GM23338 (cell line): Measurements from ENCODE around the gene GRIA1. TPM values are rescaled to one million over a fixed set of nuclear protein-coding genes. Genes with fewer than 3 reads are reported as not detected.

ENCODE experiments used
- ATAC-seq: fragments of 200-7000 bp; cut with Tn5 transposase; 3 replicates; pipeline ENCODE4 v1.9.1; 2020
- DNase-seq: peaks from one replicate; pipeline ENCODE4 v3.0.0-alpha.2; 2015; ENCODE audit warnings: low spot score
- H2AFZ ChIP-seq: fragments of 200-600 bp; sonication (generic); 2 replicates; pipeline ENCODE4 v1.8.0; 2016; ENCODE audit warnings: antibody characterized with exemption, mild to moderate bottlenecking, moderate library complexity
- H3F3A ChIP-seq: fragments of 200-600 bp; sonication (generic); replicated peaks from 2 replicates; pipeline ENCODE4 v1.8.0; 2017; ENCODE audit warnings: antibody characterized with exemption, mixed run types, low read depth
- H3K27ac ChIP-seq: fragments of 200-600 bp; sonication (generic); 2 replicates; pipeline ENCODE4 v1.6.1; 2016; ENCODE audit warnings: low read depth
- H3K27me3 ChIP-seq: fragments of 200-600 bp; sonication (generic); 2 replicates; pipeline ENCODE4 v1.8.0; 2016; ENCODE audit warnings: mild to moderate bottlenecking, mixed run types, moderate library complexity; ENCODE audit not compliant: insufficient read depth
- H3K36me3 ChIP-seq: fragments of 200-600 bp; sonication (generic); 2 replicates; pipeline ENCODE4 v1.8.0; 2016; ENCODE audit warnings: mild to moderate bottlenecking; ENCODE audit not compliant: insufficient read depth
- H3K4me1 ChIP-seq: fragments of 200-600 bp; sonication (generic); 2 replicates; pipeline ENCODE4 v1.8.0; 2016; ENCODE audit warnings: mild to moderate bottlenecking, moderate library complexity; ENCODE audit not compliant: insufficient read depth
- H3K4me2 ChIP-seq: fragments of 200-600 bp; sonication (generic); 2 replicates; pipeline ENCODE4 v1.7.1; 2017; ENCODE audit warnings: mixed run types
- H3K4me3 ChIP-seq: fragments of 200-600 bp; sonication (generic); 2 replicates; pipeline ENCODE4 v1.6.1; 2016; ENCODE audit warnings: mixed run types
- H3K79me2 ChIP-seq: fragments of 200-600 bp; sonication (generic); replicated peaks from 2 replicates; pipeline ENCODE4 v1.8.0; 2017; ENCODE audit warnings: mild to moderate bottlenecking; ENCODE audit not compliant: insufficient read depth
- H3K9me2 ChIP-seq: fragments of 200-600 bp; sonication (generic); 2 replicates; pipeline ENCODE4 v1.8.0; 2017; ENCODE audit not compliant: insufficient read depth
- H4K20me1 ChIP-seq: fragments of 200-600 bp; sonication (generic); replicated peaks from 2 replicates; pipeline ENCODE4 v1.8.0; 2017; ENCODE audit warnings: mild to moderate bottlenecking; ENCODE audit not compliant: insufficient read depth
- H3K27ac Mint-ChIP-seq: 2 replicates; pipeline ENCODE4 v1.8.0; 2020; ENCODE audit warnings: inconsistent platforms, mild to moderate bottlenecking, moderate library complexity, mixed read lengths
- H3K27me3 Mint-ChIP-seq: 3 replicates; pipeline ENCODE4 v1.8.0; 2022; ENCODE audit warnings: low read depth, mild to moderate bottlenecking, moderate library complexity, mixed read lengths, inconsistent platforms; ENCODE audit not compliant: insufficient read depth, poor library complexity
- H3K36me3 Mint-ChIP-seq: 3 replicates; pipeline ENCODE4 v1.8.0; 2021; ENCODE audit warnings: low read depth, mild to moderate bottlenecking, inconsistent platforms, moderate library complexity, mixed read lengths
- H3K4me1 Mint-ChIP-seq: 3 replicates; pipeline ENCODE4 v1.8.0; 2020; ENCODE audit warnings: mild to moderate bottlenecking, inconsistent platforms, mixed read lengths
- H3K4me3 Mint-ChIP-seq: 3 replicates; pipeline ENCODE4 v1.8.0; 2021; ENCODE audit warnings: moderate library complexity, mild to moderate bottlenecking, inconsistent platforms, mixed read lengths
- H3K9me3 Mint-ChIP-seq: 3 replicates; pipeline ENCODE4 v1.8.0; 2020; ENCODE audit warnings: moderate library complexity, mild to moderate bottlenecking, inconsistent platforms, mixed read lengths
- CREB1 ChIP-seq: fragments of 250-450 bp; sonication (Bioruptor Pico); IDR thresholded peaks from 2 replicates; pipeline ENCODE4 v1.5.0; 2020; ENCODE audit warnings: low read depth, mild to moderate bottlenecking, moderate library complexity
- EZH2 ChIP-seq: fragments of 200-600 bp; sonication (generic); IDR thresholded peaks from one replicate; pipeline ENCODE4 v1.8.0; 2017; ENCODE audit warnings: antibody characterized with exemption, mild to moderate bottlenecking, low read depth; ENCODE audit not compliant: unreplicated experiment
- EZH2phosphoT487 ChIP-seq: fragments of 200-600 bp; sonication (generic); IDR thresholded peaks from one replicate; pipeline ENCODE4 v1.8.1; 2018; ENCODE audit warnings: antibody characterized with exemption; ENCODE audit not compliant: unreplicated experiment
- JUNB ChIP-seq: IDR thresholded peaks from one replicate; pipeline ENCODE4 v1.6.1; 2016; ENCODE audit warnings: antibody characterized with exemption; ENCODE audit not compliant: unreplicated experiment
- NANOG ChIP-seq: IDR thresholded peaks from 2 replicates; pipeline ENCODE4 v1.6.1; 2016; ENCODE audit warnings: antibody characterized with exemption, borderline replicate concordance
- POLR2AphosphoS5 ChIP-seq: IDR thresholded peaks from 2 replicates; pipeline ENCODE4 v1.6.1; 2016; ENCODE audit warnings: antibody characterized with exemption, low read depth
- STAT1 ChIP-seq: IDR thresholded peaks from one replicate; pipeline ENCODE4 v1.6.1; 2016; ENCODE audit warnings: antibody characterized with exemption; ENCODE audit not compliant: unreplicated experiment
- ZNF114 ChIP-seq: fragments of 250-450 bp; sonication (Bioruptor Pico); IDR thresholded peaks from 2 replicates; pipeline ENCODE4 v1.5.0; 2020; ENCODE audit warnings: mild to moderate bottlenecking, moderate library complexity
- ZNF331 ChIP-seq: fragments of 250-450 bp; sonication (Bioruptor Pico); IDR thresholded peaks from 2 replicates; pipeline ENCODE4 v1.5.0; 2020; ENCODE audit warnings: low read depth, mild to moderate bottlenecking, moderate library complexity
- polyA plus RNA-seq: library from polyadenylated mRNA; unstranded; fragments of >200 nt; fragmentation: Nextera tagmentation; extraction: Ambion mirVana; gene quantifications from 2 replicates; pipeline ENCODE4 v1.2.1, GENCODE V29; 2016
- total RNA-seq: library from RNA; depleted of rRNA; stranded (reverse); fragments of >200 nt; shearing (Covaris generic); gene quantifications from 2 replicates; pipeline ENCODE4 v1.2.3, GENCODE V29; 2014
- TF ChIP-seq, protein P1 (sequence below): fragments of 250-450 bp; sonication (Bioruptor Pico); IDR thresholded peaks from 2 replicates; pipeline ENCODE4 v1.5.0; 2020; ENCODE audit warnings: mild to moderate bottlenecking, moderate library complexity
- TF ChIP-seq, protein P2 (sequence below): IDR thresholded peaks from 2 replicates; pipeline ENCODE4 v1.6.1; 2016; ENCODE audit warnings: antibody characterized with exemption
- TF ChIP-seq, protein P3 (sequence below): IDR thresholded peaks from one replicate; pipeline ENCODE4 v1.6.1; 2018; ENCODE audit warnings: antibody characterized with exemption; ENCODE audit not compliant: unreplicated experiment
- TF ChIP-seq, protein P4 (sequence below), 2 experiments: fragments of 200-600 bp in 1 of 2; sonication (generic) in 1 of 2; conservative IDR thresholded peaks; 2 replicates each; pipeline versions ENCODE4 v1.5.1 to v1.6.1; 2016 to 2017; ENCODE audit warnings: antibody characterized with exemption in 2 of 2, low read depth in 2 of 2, mild to moderate bottlenecking in 2 of 2, moderate library complexity in 1 of 2

Gene GRIA1
- total and polyA plus RNA-seq, 2 experiments from 2014 or later, result 1.0 to 1.7 TPM

DNA sequence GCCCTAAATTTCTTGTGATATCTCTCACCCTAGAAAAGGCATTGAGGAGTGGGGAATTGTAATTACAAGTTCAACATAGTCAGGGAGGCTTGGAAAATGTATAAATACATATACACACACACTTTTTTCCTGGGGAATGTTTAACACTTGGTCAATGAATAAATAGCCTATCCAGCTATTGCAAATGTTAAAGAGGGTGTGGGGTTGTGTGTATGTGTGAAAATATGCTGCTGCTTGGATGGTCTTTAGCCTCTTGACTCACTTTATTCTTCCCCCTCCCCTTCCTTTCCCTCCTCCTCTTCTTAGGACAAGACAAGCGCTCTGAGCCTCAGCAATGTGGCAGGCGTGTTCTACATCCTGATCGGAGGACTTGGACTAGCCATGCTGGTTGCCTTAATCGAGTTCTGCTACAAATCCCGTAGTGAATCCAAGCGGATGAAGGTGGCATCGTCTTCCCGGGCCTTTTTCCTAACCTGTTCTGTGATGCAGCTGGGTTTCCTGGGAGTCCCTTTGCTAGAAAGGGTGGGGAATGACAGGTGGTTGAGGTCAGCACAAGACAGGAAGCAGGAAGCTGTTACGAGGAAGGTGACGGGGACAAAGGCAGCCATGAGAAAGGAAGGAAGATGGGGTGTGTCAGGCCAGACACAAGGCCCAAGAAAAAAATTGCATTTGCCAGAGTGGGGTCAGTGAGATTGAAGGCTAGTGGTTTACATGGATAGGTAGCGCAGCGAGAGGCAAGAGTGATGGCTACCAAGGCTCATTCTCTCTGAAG lies 311.8 kb downstream of the GRIA1 start (continued):
- TF ChIP-seq, protein P1, sequence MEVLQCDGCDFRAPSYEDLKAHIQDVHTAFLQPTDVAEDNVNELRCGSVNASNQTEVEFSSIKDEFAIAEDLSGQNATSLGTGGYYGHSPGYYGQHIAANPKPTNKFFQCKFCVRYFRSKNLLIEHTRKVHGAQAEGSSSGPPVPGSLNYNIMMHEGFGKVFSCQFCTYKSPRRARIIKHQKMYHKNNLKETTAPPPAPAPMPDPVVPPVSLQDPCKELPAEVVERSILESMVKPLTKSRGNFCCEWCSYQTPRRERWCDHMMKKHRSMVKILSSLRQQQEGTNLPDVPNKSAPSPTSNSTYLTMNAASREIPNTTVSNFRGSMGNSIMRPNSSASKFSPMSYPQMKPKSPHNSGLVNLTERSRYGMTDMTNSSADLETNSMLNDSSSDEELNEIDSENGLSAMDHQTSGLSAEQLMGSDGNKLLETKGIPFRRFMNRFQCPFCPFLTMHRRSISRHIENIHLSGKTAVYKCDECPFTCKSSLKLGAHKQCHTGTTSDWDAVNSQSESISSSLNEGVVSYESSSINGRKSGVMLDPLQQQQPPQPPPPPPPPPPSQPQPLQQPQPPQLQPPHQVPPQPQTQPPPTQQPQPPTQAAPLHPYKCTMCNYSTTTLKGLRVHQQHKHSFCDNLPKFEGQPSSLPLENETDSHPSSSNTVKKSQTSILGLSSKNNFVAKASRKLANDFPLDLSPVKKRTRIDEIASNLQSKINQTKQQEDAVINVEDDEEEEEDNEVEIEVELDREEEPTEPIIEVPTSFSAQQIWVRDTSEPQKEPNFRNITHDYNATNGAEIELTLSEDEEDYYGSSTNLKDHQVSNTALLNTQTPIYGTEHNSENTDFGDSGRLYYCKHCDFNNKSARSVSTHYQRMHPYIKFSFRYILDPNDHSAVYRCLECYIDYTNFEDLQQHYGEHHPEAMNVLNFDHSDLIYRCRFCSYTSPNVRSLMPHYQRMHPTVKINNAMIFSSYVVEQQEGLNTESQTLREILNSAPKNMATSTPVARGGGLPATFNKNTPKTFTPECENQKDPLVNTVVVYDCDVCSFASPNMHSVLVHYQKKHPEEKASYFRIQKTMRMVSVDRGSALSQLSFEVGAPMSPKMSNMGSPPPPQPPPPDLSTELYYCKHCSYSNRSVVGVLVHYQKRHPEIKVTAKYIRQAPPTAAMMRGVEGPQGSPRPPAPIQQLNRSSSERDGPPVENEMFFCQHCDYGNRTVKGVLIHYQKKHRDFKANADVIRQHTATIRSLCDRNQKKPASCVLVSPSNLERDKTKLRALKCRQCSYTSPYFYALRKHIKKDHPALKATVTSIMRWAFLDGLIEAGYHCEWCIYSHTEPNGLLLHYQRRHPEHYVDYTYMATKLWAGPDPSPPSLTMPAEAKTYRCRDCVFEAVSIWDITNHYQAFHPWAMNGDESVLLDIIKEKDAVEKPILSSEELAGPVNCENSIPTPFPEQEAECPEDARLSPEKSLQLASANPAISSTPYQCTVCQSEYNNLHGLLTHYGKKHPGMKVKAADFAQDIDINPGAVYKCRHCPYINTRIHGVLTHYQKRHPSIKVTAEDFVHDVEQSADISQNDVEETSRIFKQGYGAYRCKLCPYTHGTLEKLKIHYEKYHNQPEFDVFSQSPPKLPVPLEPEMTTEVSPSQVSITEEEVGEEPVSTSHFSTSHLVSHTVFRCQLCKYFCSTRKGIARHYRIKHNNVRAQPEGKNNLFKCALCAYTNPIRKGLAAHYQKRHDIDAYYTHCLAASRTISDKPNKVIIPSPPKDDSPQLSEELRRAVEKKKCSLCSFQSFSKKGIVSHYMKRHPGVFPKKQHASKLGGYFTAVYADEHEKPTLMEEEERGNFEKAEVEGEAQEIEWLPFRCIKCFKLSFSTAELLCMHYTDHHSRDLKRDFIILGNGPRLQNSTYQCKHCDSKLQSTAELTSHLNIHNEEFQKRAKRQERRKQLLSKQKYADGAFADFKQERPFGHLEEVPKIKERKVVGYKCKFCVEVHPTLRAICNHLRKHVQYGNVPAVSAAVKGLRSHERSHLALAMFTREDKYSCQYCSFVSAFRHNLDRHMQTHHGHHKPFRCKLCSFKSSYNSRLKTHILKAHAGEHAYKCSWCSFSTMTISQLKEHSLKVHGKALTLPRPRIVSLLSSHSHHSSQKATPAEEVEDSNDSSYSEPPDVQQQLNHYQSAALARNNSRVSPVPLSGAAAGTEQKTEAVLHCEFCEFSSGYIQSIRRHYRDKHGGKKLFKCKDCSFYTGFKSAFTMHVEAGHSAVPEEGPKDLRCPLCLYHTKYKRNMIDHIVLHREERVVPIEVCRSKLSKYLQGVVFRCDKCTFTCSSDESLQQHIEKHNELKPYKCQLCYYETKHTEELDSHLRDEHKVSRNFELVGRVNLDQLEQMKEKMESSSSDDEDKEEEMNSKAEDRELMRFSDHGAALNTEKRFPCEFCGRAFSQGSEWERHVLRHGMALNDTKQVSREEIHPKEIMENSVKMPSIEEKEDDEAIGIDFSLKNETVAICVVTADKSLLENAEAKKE, result no peak
- TF ChIP-seq JUNB, result no peak
- TF ChIP-seq, protein P2, sequence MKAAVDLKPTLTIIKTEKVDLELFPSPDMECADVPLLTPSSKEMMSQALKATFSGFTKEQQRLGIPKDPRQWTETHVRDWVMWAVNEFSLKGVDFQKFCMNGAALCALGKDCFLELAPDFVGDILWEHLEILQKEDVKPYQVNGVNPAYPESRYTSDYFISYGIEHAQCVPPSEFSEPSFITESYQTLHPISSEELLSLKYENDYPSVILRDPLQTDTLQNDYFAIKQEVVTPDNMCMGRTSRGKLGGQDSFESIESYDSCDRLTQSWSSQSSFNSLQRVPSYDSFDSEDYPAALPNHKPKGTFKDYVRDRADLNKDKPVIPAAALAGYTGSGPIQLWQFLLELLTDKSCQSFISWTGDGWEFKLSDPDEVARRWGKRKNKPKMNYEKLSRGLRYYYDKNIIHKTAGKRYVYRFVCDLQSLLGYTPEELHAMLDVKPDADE, result no peak
- TF ChIP-seq CREB1, result no peak
- no peak for TF ChIP-seq ZNF114 (CRISPR knock-in tag)

DNA sequence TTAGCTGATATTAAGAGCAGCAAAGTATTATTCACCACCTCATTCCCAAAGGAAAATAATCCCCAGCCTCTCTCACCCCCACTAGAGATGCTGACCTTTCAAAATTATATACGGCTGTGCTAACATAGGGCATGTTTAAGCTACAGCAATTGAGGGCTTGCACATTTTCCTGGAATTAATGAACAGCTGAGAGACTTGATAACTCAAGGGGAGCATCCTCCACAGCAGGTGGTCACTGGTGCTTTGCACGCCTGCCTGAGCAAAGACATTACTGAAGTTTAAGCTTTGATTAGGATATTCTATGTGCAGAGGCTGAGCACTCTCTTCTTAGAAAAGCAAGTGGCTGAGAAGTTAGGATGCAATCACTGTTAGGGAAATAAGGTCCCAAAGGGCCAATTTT lies 317.3 kb downstream of the GRIA1 start:
- Histone ChIP-seq H4K20me1 (no peaks in the 10 kb centered on the region), H3K4me1 (no peaks in the 10 kb centered on the region), H3F3A (no peaks in the 10 kb centered on the region), H3K9me2 (peaks cover 32% of the 10 kb centered on the region), H3K79me2 (no peaks in the 10 kb centered on the region), H3K4me3 (no peak overlapping the region), H3K36me3 (no peaks in the 10 kb centered on the region), H3K27me3 (no peaks in the 10 kb centered on the region), H2AFZ (no peak overlapping the region), H3K4me2 (no peak overlapping the region), H3K27ac (no peak overlapping the region)
- ATAC-seq (no peak), DNase-seq (no peak)
- Mint-ChIP-seq H3K4me1 (no peaks in the 10 kb centered on the region), H3K36me3 (no peaks in the 10 kb centered on the region), H3K4me3 (no peak overlapping the region), H3K27me3 (peaks cover 4% of the 10 kb centered on the region), H3K27ac (no peak overlapping the region), H3K9me3 (no peaks in the 10 kb centered on the region)
- TF ChIP-seq STAT1 (no peak), ZNF331 (CRISPR knock-in tag) (no peak), POLR2AphosphoS5 (no peak), EZH2 (no peak), EZH2phosphoT487 (no peak), JUNB (no peak), ZNF114 (CRISPR knock-in tag) (no peak), NANOG (no peak)
- TF ChIP-seq, protein P3, sequence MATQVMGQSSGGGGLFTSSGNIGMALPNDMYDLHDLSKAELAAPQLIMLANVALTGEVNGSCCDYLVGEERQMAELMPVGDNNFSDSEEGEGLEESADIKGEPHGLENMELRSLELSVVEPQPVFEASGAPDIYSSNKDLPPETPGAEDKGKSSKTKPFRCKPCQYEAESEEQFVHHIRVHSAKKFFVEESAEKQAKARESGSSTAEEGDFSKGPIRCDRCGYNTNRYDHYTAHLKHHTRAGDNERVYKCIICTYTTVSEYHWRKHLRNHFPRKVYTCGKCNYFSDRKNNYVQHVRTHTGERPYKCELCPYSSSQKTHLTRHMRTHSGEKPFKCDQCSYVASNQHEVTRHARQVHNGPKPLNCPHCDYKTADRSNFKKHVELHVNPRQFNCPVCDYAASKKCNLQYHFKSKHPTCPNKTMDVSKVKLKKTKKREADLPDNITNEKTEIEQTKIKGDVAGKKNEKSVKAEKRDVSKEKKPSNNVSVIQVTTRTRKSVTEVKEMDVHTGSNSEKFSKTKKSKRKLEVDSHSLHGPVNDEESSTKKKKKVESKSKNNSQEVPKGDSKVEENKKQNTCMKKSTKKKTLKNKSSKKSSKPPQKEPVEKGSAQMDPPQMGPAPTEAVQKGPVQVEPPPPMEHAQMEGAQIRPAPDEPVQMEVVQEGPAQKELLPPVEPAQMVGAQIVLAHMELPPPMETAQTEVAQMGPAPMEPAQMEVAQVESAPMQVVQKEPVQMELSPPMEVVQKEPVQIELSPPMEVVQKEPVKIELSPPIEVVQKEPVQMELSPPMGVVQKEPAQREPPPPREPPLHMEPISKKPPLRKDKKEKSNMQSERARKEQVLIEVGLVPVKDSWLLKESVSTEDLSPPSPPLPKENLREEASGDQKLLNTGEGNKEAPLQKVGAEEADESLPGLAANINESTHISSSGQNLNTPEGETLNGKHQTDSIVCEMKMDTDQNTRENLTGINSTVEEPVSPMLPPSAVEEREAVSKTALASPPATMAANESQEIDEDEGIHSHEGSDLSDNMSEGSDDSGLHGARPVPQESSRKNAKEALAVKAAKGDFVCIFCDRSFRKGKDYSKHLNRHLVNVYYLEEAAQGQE, result no peak
- TF ChIP-seq, protein P4, sequence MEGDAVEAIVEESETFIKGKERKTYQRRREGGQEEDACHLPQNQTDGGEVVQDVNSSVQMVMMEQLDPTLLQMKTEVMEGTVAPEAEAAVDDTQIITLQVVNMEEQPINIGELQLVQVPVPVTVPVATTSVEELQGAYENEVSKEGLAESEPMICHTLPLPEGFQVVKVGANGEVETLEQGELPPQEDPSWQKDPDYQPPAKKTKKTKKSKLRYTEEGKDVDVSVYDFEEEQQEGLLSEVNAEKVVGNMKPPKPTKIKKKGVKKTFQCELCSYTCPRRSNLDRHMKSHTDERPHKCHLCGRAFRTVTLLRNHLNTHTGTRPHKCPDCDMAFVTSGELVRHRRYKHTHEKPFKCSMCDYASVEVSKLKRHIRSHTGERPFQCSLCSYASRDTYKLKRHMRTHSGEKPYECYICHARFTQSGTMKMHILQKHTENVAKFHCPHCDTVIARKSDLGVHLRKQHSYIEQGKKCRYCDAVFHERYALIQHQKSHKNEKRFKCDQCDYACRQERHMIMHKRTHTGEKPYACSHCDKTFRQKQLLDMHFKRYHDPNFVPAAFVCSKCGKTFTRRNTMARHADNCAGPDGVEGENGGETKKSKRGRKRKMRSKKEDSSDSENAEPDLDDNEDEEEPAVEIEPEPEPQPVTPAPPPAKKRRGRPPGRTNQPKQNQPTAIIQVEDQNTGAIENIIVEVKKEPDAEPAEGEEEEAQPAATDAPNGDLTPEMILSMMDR (conservative IDR thresholded peaks at IDR 0.05; ENCODE audit: low read depth in 2 of 2), result no peak
